IPS-20b (cell line): Measurements from ENCODE around the gene SEPTIN10.

Experiments used
- H3K27ac ChIP-seq: one replicate; pipeline ENCODE4 v1.5.1; 2013; ENCODE audit warnings: low read length
- H3K27me3 ChIP-seq: 2 replicates; pipeline ENCODE4 v1.6.1; 2013; ENCODE audit warnings: mild to moderate bottlenecking, low read length, inconsistent platforms; ENCODE audit not compliant: insufficient read depth
- H3K36me3 ChIP-seq: 2 replicates; pipeline ENCODE4 v1.6.1; 2013; ENCODE audit warnings: low read depth, mild to moderate bottlenecking, inconsistent platforms, low read length, moderate library complexity; ENCODE audit not compliant: insufficient read depth
- H3K4me1 ChIP-seq: 2 replicates; pipeline ENCODE4 v1.6.1; 2013; ENCODE audit warnings: mild to moderate bottlenecking, control low read depth, inconsistent platforms, low read length, moderate library complexity; ENCODE audit not compliant: insufficient read depth
- H3K4me3 ChIP-seq: 2 replicates; pipeline ENCODE4 v1.5.1; 2013; ENCODE audit warnings: mild to moderate bottlenecking, low read length, inconsistent platforms
- H3K9ac ChIP-seq: 2 replicates; pipeline ENCODE4 v1.6.1; 2013; ENCODE audit warnings: low read depth, mild to moderate bottlenecking, inconsistent platforms, low read length, moderate library complexity
- H3K9me3 ChIP-seq: 2 replicates; pipeline ENCODE4 v1.6.1; 2013; ENCODE audit warnings: mild to moderate bottlenecking, low read depth, low read length, inconsistent platforms; ENCODE audit not compliant: insufficient read depth

Gene SEPTIN10

DNA sequence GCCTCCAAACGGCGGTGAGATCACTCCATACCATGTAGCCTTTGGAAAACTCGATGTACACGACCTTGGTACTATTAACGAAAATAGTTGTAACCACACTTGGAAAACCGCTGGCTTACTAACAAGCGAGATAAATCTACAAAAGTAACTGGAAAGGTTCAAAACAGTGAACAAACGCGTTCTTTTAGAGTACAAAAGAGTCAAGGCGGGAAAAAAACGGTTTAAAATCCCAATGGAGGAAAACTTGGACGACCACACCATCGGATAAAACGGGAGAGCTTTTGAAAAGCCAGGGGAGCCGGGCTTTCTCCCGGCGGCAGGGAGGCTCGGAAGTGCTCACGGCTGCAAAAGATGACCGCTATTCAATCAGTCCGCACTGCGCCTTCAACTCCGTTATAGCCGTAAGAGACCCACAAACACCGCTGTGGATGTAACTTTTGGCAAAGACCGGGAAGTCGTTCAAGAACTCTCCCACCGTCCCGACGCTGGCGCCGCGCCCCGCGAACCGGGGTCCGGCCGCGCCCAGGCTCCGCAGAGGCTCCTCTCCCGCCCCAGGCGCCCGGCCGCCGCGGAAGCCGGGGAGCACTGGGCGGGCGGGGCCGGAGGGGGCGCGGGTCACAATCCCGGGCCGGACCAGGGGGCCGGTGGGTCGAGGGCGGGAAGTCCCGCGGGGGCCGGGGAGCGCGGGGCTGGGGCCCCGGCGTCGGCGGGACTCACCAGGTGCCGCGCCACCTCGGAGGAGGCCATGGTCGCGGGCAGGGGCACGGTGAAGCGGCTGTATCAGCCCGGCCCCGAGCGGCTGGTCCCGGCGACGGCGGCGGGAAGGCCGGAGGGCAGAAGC is 465 bp downstream of the SEPTIN10 start:
- no peaks in the 10 kb centered on the region for H3K36me3 ChIP-seq
- H3K27me3 ChIP-seq = peaks cover 22% of the 10 kb centered on the region
- H3K9me3 ChIP-seq = no peaks in the 10 kb centered on the region
- H3K9ac ChIP-seq = peak overlapping the region; percentile 94
- H3K4me1 ChIP-seq = peaks cover 29% of the 10 kb centered on the region
- peak overlapping the region; percentile 16 for H3K27ac ChIP-seq
- H3K4me3 ChIP-seq = peak overlapping the region; percentile 89

DNA sequence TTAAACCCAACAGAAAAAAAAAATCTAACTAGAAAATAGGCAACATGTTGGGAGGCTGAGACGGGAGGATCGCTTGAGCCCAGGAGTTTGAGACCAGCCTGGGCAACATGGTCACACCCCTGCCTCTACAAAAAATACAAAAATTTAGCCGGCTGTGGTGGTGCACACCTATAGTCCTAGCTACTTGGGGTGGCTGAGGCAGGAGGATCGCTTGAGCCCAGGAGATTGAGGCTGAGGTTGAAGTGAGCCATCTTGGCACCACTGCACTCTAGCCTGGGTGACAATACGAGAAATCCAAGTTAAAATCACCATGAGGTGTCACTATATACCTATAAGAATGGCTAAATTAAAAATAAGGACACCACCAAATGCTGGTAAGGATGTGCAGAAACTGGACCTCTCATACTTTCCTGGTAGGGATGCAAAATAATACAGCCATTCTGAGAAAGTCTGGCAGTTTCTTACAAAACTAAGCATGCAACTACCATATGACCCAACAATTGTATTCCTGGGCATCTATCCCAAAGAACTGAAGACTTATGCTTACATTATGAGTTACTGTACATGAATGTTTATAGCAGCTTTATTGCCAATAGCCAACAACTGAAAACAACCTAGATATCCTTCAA is 2.2 kb downstream of the SEPTIN10 start:
- Histone ChIP-seq H3K4me1 (peaks cover 24% of the 10 kb centered on the region), H3K4me3 (peak overlapping the region; percentile 89), H3K9me3 (no peaks in the 10 kb centered on the region)

DNA sequence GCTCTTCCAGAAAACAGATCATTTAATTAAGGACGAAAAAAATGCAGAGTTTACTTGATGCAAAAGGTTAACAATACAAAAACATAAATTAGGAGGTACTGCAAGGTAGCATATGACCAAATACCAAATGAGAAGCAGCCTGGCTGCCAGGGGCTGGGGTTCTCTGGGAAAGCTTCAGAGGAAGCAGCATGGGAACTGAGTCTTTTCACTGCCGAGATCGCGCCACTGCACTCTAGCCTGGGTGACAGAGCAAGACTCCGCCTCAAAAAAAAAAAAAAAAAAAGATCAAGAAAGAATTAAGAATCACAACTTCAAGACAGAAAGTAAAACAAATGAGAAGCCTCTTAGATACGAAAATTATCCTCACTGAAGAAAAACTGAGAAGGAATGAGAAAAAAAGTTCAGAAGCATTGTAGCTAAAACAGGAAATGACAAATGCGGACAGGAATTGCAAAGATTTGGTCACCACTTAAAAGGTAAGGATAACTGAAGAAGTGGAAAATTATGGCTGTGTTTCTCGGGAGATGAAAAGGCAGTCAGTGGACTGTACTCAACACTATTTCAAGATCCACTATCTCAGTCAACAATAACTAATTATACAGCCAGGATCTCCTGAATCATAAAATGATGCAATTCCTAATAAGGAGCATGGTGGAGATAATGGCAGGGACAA is 4.3 kb downstream of the SEPTIN10 start:
- H3K4me1 ChIP-seq = peaks cover 17% of the 10 kb centered on the region
- peak overlapping the region; percentile 29; the same call in 1 of the 2 replicates for H3K9ac ChIP-seq
- no peak overlapping the region for H3K27ac ChIP-seq
- no peaks in the 10 kb centered on the region for H3K36me3 ChIP-seq
- no peaks in the 10 kb centered on the region for H3K9me3 ChIP-seq
- no peaks in the 10 kb centered on the region for H3K27me3 ChIP-seq
- no peak overlapping the region for H3K4me3 ChIP-seq

More for the DNA sequence above, 2.2 kb downstream of the SEPTIN10 start:
- Histone ChIP-seq H3K27me3 (peaks cover 18% of the 10 kb centered on the region), H3K9ac (peak overlapping the region; percentile 94; the same call in 1 of the 2 replicates), H3K27ac (no peak overlapping the region), H3K36me3 (no peaks in the 10 kb centered on the region)

GRCh38 chr2:109607766-109608165 is 6.0 kb downstream of the SEPTIN10 start:
- Histone ChIP-seq H3K27me3 (no peaks in the 10 kb centered on the region), H3K27ac (no peak overlapping the region), H3K9ac (no peak overlapping the region), H3K36me3 (no peaks in the 10 kb centered on the region), H3K4me1 (peaks cover 17% of the 10 kb centered on the region), H3K4me3 (no peak overlapping the region), H3K9me3 (no peaks in the 10 kb centered on the region)

- Histone ChIP-seq H3K27me3 (no peaks in the 10 kb centered on the region), H3K9ac (no peak overlapping the region), H3K4me3 (no peak overlapping the region), H3K9me3 (no peaks in the 10 kb centered on the region), H3K27ac (no peak overlapping the region), H3K4me1 (peaks cover 24% of the 10 kb centered on the region), H3K36me3 (no peaks in the 10 kb centered on the region)
Measured at GRCh38 chr2:109604597-109604996, 9.2 kb downstream of the SEPTIN10 start.

DNA sequence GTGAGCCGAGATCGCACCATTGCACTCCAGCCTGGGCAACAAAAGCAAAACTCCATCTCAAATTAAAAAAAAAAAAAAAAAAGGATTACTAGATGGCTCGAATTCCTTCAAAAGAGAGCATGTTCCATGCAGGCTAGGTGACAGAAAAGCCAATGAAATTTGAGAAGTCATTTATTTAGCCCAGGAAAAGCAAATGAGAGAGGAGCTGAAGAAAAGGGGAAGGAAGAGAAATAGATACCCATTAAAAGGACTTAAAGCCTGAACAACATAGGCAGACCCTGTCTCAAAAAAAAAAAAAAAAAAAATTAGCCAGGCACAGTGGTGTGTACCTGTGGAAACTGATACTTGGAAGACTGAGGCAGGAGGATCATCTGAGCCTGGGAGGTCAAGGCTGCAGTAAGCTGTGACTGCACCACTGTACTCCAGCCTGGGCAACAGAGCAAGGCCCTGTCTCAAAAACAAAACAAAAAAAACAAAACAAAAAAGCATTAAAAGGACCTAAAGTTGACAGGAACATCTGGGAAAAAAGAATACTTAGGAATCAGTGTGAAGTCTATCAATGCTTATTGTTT is 11.1 kb downstream of the SEPTIN10 start:
- Histone ChIP-seq H3K36me3 (no peaks in the 10 kb centered on the region), H3K9ac (no peak overlapping the region), H3K27ac (no peak overlapping the region), H3K27me3 (no peaks in the 10 kb centered on the region), H3K9me3 (no peaks in the 10 kb centered on the region), H3K4me1 (peaks cover 19% of the 10 kb centered on the region), H3K4me3 (no peak overlapping the region)

DNA sequence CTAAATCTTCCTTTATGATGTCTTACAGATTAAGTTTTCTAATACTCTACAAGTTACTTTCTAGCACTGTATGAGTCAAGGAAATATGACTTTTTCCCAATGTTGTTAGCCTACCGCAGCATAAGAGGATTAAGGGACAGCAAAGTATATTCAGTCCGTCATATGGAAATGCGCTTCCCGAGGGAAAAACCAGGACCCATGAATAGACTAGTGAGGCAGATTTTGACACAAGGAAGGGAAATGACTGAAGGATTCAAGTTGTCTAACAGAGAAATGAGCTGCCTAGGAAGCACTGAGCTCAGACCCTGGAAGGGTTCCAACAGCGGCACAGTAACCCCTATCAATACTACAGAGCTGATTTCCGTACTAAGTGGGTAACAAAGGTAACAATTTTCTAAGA is 12.0 kb downstream of the SEPTIN10 start:
- no peak overlapping the region for H3K27ac ChIP-seq
- no peak overlapping the region for H3K9ac ChIP-seq
- H3K36me3 ChIP-seq = no peaks in the 10 kb centered on the region

DNA sequence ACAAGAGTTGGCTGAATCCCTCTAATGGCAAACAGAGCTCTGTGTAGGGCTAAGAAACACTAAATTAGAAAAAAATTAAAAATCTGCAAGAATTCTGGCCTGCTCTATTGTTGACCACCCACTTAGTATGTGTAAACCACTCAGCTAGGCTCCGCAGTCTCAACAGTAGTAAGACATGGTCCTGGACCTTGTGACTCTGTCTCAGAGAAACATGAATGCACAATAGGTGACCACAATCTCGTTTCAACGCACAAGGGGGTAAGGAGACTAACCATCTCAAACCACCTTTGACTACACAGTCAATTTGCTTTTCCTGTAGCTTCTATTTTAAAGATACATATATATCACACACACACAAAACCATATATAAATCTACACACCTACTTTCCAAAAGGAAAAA is 16.5 kb downstream of the SEPTIN10 start:
- Histone ChIP-seq H3K9me3 (no peaks in the 10 kb centered on the region), H3K27ac (no peak overlapping the region), H3K27me3 (no peaks in the 10 kb centered on the region), H3K4me3 (no peak overlapping the region), H3K9ac (no peak overlapping the region), H3K4me1 (peaks cover 19% of the 10 kb centered on the region), H3K36me3 (0 out of 2 replicates have a peak, but pooled peaks cover 4% of the 10 kb centered on the region)

More for the DNA sequence above, 12.0 kb downstream of the SEPTIN10 start:
- H3K4me1 ChIP-seq = peaks cover 19% of the 10 kb centered on the region
- H3K4me3 ChIP-seq = no peak overlapping the region
- H3K27me3 ChIP-seq = no peaks in the 10 kb centered on the region
- H3K9me3 ChIP-seq = no peaks in the 10 kb centered on the region

GRCh38 chr2:109595644-109596043 is 18.1 kb downstream of the SEPTIN10 start:
- H3K4me3 ChIP-seq = no peak overlapping the region
- H3K27me3 ChIP-seq = no peaks in the 10 kb centered on the region
- H3K27ac ChIP-seq = no peak overlapping the region
- H3K36me3 ChIP-seq = 0 out of 2 replicates have a peak, but pooled peaks cover 12% of the 10 kb centered on the region
- H3K9me3 ChIP-seq = no peaks in the 10 kb centered on the region
- no peak overlapping the region for H3K9ac ChIP-seq
- peaks cover 3% of the 10 kb centered on the region; the same call in 1 of the 2 replicates for H3K4me1 ChIP-seq

- H3K36me3 ChIP-seq = 0 out of 2 replicates have a peak, but pooled peaks cover 12% of the 10 kb centered on the region
- no peaks in the 10 kb centered on the region for H3K27me3 ChIP-seq
- H3K9ac ChIP-seq = no peak overlapping the region
- no peak overlapping the region for H3K27ac ChIP-seq
- H3K9me3 ChIP-seq = no peaks in the 10 kb centered on the region
- H3K4me1 ChIP-seq = no peaks in the 10 kb centered on the region
- no peak overlapping the region for H3K4me3 ChIP-seq
Measured at GRCh38 chr2:109594246-109594885, 19.4 kb downstream of the SEPTIN10 start.

DNA sequence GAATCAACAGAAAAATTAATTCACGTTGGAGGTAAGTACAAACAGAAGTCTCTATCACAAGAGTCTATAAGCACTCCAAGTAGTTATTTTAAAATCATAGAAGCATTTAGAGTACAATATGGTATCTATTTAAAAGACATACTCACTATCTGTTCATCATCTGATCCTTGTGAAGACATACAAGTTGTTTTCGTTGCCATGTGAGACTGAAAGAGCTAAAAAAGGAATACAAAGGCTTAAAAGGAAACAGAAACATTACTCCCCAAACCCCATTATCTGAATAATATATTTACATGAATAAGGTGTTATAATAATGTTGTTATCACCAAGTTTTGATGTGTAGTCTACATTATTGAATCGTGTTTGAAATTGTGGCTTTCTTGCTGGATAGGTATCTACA is 20.9 kb downstream of the SEPTIN10 start:
- Histone ChIP-seq H3K9ac (no peak overlapping the region), H3K9me3 (no peaks in the 10 kb centered on the region), H3K4me1 (no peaks in the 10 kb centered on the region), H3K27me3 (no peaks in the 10 kb centered on the region), H3K27ac (no peak overlapping the region), H3K4me3 (no peak overlapping the region), H3K36me3 (0 out of 2 replicates have a peak, but pooled peaks cover 12% of the 10 kb centered on the region)
